SIG-M5 (cell line): ENCODE data around the gene KLK7.
"Not testable (repeated sequence)": the region's sequence is repeated elsewhere in the genome, so short reads cannot be mapped to it uniquely, and the experiment has no call there.

Experiments
- DNase-seq: peaks from one replicate; lab custom pipeline; 2025; lab: John Stamatoyannopoulos, UW

The KLK7 gene

GRCh38 chr19:50975766-50976165 lies 8.0 kb downstream of the KLK7 start:
- no peak for DNase-seq

GRCh38 chr19:50974702-50975556 lies 8.8 kb downstream of the KLK7 start:
- DNase-seq, result no peak

DNA sequence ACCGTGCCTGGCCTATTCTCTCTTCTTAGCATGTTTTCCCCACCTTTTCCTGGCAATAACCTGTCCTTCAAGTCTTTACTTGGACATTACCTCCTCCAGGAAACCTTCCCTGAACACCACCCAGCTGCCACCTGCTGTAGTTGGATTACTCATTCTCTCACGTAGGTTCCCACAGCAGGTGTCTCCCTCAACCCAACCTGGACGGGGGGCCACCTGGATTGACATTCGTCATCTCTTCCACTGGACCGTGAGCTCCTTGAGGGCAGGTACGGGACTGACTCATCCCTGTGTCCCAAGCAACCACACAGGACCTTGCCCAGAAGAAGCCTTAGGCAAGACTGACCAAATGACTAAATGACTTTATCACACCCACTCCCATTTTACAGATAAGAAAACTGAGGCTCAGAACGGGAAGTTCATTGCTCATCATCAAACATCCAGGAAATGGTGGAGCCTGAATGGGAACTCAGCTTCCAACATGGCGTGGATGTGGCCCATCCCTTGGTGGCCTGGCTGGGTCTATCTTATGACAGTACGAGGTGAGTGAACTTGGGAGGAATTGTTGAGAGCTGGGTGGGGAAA lies 10.8 kb downstream of the KLK7 start:
- DNase-seq, result no peak

DNA sequence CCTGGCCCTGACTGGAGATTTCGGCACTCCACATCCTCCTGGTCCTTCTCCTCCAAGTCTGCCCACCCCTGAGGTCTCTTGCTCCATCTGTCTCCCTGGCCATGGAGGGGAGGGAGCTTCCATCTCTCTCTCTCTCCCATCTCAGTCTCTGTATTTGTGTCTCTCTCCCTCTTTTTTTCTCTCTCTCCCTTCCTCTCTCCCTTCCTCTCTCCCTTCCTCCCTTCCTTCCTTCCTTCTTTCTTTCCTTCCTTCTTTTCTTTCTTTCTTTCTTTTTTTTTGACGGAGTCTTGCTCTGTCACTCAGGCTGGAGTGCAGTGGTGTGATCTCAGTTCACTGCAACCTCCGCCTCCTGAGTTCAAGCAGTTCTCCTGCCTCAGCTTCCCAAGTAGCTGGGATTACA lies 13.9 kb downstream of the KLK7 start:
- not testable (repeated sequence) for DNase-seq

DNA sequence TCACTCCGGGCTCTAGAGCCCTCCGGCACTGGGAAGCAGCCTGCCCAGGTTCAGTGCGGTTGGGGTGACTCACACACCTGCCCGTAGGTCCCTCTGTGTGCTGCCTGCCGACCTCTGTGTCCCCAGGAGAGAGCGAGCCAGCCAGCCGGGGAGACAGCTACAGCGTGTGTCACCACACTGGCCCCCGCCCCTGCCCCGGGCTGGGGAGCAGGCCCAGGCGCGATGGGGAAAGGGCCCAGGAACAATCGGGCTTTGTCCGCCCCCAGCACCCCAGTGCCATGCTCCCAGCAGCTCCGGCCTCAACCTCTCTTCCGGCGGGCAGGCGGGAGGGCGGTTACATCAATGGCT lies 14.3 kb downstream of the KLK7 start, which contains the start of gene KLK6:
TSS of gene KLK6 (minus strand) at position 179 of the 348 bp plus-strand sequence. CDS start 1,487 bp downstream, outside the sequence.
- no peak for DNase-seq

- no peak for DNase-seq
Observed at GRCh38 chr19:50968716-50969412, 14.9 kb downstream of the KLK7 start.

DNA sequence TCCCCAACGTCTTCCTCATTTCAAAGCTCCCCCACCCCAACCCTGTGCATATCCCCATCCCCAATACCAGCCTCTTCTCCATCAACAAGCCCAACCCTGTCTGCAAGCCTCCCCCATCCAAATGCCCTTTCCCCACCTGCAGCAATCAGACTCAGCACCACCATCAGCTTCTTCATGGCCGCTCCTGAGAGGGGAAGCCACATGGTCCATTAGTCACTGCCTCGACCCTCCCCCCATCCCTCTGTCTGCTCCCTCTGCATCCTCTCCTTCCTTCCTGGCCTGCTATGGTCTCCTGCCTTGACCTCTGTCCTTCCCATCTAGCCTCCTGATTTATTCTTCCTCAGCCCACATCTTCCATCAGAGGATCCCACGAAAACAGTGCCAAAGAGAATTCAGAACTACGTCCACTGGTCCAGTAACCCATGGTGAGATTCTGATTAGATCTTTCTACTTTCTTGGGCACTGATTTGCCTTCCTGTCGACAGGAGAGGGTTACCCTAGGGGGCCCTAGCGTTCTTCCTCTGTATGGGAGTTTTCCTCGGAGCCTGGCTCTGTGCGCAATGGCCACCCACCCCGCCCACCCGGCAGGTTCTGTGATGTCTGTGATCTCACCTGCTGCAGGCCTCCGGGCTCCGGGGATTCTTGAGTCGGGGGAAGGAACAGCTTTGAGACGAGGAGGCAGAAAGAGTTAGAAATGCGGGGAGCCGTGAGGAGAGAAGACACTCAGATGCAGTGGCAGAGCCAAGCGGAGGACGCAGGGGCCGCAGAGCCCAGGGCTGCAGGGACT lies 15.6 kb downstream of the KLK7 start:
- DNase-seq, result no peak

DNA sequence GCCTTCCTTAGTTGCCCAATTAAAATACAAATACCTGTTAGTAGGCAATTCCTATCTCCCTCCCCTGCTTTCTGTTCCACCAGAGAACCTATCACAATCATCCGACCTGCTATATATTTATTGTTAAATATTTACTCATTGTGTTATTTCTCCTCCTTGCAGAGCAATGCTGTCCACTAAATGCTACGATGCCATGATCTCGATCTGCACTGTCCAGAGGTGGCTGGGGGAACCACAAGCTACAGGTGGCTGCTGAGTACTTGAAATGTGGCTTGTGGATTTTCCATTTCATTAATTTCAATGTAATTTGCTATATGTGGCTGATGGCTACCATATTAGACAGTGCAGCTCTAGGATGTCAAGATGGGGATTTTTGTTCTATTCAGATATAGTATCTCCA lies 19.5 kb downstream of the KLK7 start:
- no peak for DNase-seq

GRCh38 chr19:50963381-50963780 lies 20.3 kb downstream of the KLK7 start:
- no peak for DNase-seq

DNA sequence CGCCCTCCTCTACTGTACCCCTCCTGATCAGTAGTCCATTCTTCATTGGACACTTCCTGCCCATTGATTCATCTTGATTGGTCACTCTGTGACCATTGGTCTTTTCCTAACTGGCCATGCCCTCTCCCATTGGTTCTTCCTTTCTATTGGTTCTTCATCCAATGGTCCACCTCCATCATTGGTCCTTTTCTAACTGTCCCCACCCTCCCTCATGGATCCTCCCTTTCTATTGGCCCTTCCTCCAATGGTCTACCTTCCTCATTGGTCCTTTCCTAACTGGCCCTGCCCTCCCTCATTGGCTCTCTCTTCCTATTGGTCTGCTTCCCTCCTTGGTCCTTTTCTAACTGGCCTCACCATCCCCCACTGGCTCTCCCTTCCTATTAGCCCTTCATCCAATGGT lies 21.5 kb downstream of the KLK7 start:
- no peak for DNase-seq

DNA sequence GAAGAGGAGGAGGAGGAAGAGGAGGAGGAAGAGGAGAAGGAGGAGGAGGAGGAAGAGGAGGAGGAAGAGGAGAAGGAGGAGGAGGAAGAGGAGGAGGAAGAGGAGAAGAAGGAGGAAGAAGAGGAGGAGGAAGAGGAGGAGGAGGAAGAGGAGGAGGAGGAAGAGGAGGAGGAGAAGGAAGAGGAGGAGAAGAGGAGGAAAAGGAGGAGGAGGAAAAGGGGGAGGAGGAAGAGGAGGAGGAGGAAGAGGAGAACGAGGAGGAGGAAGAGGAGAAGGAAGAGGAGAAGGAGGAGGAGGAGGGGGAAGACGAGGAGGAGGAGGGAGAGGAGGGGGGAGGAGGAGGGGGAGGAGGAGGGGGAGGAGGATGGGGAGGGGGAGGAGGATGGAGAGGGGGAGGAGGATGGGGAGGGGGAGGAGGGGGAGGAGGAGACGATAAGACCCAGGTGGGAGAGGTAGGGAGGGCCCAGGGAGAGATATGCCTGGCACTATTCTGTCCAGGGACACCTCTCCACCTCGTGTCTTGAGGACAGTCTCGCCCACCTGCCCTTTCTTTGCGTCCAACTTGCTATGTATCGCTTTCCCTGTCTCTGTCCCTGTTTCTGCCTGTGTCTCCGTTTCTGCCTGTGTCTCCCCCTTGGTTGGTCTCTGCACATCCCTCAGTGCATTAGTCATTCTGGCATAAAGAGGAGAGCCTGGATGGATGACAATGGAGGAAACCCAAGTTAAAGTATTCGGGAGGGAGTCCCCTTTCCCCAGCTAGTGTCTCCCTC lies 23.8 kb downstream of the KLK7 start:
- DNase-seq, result no peak

- DNase-seq, result no peak
Observed at GRCh38 chr19:50957587-50957986, 26.1 kb downstream of the KLK7 start.

DNA sequence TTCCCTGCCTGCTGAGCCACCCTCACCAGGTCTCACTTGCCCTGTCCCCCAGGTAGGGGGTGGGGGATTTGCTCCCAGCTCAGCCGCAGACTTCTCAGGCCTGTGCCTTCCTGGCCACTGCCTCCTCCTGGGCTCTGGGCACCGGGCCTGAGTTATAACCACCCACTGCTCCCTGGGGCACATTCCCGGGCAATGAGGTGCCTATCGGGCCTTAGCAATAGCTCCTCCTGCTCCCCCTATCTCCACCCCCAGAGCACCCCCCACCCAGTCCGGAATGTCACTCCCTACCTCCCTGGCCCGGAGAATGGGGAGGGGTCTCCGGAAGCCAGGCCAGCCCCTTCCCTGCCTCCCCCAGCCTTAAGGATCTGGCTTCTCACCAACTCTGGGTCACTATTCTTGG lies 30.8 kb downstream of the KLK7 start, which contains the start of gene KLK5:
TSS of gene KLK5 (minus strand) at position 129 of the 400 bp plus-strand sequence. CDS start 381 bp downstream, outside the sequence.
- DNase-seq, result no peak

DNA sequence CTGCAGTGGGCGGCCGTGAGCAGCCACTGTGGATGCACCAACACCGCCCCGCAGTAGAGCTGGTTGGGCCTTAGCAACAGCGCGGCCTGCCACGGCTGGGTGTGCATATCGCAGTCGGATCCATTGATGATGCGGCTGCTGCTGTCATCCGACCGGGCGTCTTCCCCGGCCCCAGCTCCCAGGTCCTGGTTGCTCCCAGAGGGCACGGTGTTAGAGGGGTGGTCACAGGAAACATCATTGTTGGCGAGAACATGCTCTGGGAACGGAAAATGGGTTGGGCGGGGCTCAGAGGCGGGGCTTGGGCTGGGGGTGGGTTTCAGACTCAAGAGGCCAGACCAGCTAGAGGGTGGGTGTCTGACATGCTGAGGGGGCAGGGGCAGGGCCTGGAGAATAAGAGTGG lies 33.9 kb downstream of the KLK7 start:
- no peak for DNase-seq

DNA sequence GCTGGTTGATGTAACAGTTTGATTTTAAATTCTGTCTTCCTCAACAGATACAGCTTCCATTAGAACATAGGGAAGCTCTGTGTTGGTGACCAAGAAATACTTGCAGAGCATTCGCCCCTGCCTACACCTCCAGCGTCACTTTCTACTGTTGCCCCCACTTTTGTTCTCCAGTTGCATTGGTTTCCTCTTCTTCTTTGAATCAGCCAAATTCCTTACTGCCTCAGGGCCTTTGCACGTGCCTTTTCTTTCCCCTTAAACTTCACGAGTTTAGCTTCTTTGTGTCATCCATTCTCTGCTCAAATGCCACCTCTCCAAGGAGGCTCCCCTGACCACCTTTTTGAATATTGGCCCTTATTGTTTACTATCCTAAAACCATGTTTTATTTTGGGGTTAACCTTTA lies 36.6 kb downstream of the KLK7 start:
- DNase-seq, result no peak

- no peak for DNase-seq
Observed at GRCh38 chr19:50944795-50945194, 38.9 kb downstream of the KLK7 start.

GRCh38 chr19:50943074-50943828 lies 40.5 kb downstream of the KLK7 start:
- no peak for DNase-seq

GRCh38 chr19:50939596-50939995 lies 44.1 kb downstream of the KLK7 start:
- no peak for DNase-seq

DNA sequence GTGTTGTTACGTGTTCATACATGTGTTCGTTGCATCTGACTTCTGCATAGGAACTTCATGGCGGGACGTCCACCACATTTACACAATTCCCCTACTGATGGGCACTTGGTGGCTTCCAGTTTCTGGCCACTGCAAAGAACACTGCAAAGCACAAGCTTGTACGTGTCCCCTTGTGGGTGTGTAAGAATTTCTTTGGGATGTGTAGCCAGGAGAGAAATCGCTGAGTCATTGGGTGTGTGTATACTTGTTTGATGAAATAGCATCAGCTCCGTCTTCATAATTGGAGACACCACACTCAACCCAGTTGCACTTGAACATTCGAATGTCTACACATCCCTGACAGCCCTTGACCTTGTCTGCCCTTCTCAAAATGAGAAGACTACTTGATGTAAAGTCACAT lies 50.1 kb downstream of the KLK7 start:
- DNase-seq, result no peak

- no peak for DNase-seq
Observed at GRCh38 chr19:50932690-50933083, 51.0 kb downstream of the KLK7 start.
